WI38 (cell line): ENCODE measurements around the gene C8G.

Experiments used
- H3K4me3 ChIP-seq: 2 replicates; pipeline ENCODE4 v1.5.1; 2011; ENCODE audit warnings: low read depth, mild to moderate bottlenecking, control low read depth, low read length
- CTCF ChIP-seq: IDR thresholded peaks from 2 replicates; pipeline ENCODE4 v1.5.1; 2012; ENCODE audit warnings: low read depth, mild to moderate bottlenecking, control low read depth, low read length

The C8G gene

GRCh38 chr9:136942112-136942880 lies 2.7 kb upstream of the C8G start:
- no peak overlapping the region for H3K4me3 ChIP-seq
- TF ChIP-seq CTCF = no peak

GRCh38 chr9:136942881-136943230 lies 2.2 kb upstream of the C8G start:
- TF ChIP-seq CTCF = no peak
- peak overlapping the region; percentile 88 for H3K4me3 ChIP-seq

- peak overlapping the region; percentile 88 for H3K4me3 ChIP-seq
- TF ChIP-seq CTCF = no peak
Measured at GRCh38 chr9:136943291-136944211, 1.5 kb upstream of the C8G start.

GRCh38 chr9:136944212-136944518 lies 878 bp upstream of the C8G start:
- TF ChIP-seq CTCF = no peak
- H3K4me3 ChIP-seq = peak overlapping the region; percentile 88

- no peak for TF ChIP-seq CTCF
- no peak overlapping the region for H3K4me3 ChIP-seq
Measured at GRCh38 chr9:136945333-136946227, 537 bp downstream of the C8G start.

- no peak overlapping the region for H3K4me3 ChIP-seq
- TF ChIP-seq CTCF = no peak
Measured at GRCh38 chr9:136946228-136947027, 1.4 kb downstream of the C8G start.
